ENCODE measurements around the gene ZSCAN5A. TPM values are rescaled to one million over a fixed set of nuclear protein-coding genes. Genes with fewer than 3 reads are reported as not detected.
"Not testable (repeated sequence)": the region's sequence is repeated elsewhere in the genome, so short reads cannot be mapped to it uniquely, and the experiment has no call there.

ZSCAN5A gene
- total RNA-seq, 2 donors from 2014 or later = 7.3 to 11.9 TPM

DNA sequence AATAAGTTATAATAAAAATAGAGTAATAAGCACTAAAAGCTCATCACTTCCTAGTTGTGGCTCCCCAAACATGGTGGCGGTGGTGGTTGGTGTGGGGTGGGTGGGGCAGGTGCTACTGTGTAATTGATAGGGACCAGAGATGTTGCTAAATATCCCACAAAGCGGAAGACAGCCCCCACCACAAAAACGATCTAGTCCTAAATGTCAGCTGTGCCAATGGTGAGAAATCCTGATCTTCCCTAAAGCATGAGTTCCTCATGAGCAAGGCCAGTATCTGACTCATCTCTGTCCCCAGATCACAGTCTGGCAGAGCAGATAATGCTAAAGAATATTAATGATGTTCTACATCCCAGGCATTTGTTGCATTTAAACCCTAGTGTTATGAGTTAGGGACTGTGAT is 44.0 kb downstream of the ZSCAN5A start:
- Histone ChIP-seq H3K36me3 (no peaks in the 10 kb centered on the region), H3K4me3 (no peak overlapping the region), H3K27ac (no peak overlapping the region), H3K4me1 (ENCODE audit: control insufficient read depth in 1 of 2, low read depth in 2 of 2) (no peaks in the 10 kb centered on the region), H3K27me3 (replicated peaks; ENCODE audit: insufficient read depth) (no peaks in the 10 kb centered on the region), H3K9me3 (no peaks in the 10 kb centered on the region)
- DNase-seq (ENCODE audit: low spot score) (no peak), ATAC-seq (ENCODE audit: insufficient number of reproducible peaks, low FRiP score, low read depth) (no peak)
- TF ChIP-seq, protein P1, sequence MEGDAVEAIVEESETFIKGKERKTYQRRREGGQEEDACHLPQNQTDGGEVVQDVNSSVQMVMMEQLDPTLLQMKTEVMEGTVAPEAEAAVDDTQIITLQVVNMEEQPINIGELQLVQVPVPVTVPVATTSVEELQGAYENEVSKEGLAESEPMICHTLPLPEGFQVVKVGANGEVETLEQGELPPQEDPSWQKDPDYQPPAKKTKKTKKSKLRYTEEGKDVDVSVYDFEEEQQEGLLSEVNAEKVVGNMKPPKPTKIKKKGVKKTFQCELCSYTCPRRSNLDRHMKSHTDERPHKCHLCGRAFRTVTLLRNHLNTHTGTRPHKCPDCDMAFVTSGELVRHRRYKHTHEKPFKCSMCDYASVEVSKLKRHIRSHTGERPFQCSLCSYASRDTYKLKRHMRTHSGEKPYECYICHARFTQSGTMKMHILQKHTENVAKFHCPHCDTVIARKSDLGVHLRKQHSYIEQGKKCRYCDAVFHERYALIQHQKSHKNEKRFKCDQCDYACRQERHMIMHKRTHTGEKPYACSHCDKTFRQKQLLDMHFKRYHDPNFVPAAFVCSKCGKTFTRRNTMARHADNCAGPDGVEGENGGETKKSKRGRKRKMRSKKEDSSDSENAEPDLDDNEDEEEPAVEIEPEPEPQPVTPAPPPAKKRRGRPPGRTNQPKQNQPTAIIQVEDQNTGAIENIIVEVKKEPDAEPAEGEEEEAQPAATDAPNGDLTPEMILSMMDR (IDR thresholded peaks at IDR 0.05) = no peak

DNA sequence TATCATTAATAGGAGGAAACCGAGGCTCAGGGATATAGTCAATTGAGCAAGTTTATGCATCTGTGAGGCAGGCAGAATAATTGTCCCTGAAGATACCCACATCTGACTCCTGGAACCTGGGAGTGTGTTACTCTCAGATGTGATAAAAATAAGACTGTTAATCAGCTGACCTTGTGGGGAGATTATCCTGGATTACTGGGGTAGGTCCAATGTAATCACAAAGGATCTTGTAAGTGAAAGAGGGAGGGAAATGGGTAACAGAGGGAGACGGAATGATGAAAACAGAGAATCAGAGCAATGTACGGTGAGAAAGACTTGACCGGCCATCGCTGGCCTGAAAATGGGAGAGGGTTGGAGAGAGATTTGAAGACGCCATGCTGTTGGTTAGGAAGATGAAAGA is 45.3 kb downstream of the ZSCAN5A start:
- DNase-seq (ENCODE audit: low spot score) (no peak), ATAC-seq (ENCODE audit: insufficient number of reproducible peaks, low FRiP score, low read depth) (no peak)
- Histone ChIP-seq H3K9me3 (no peaks in the 10 kb centered on the region), H3K4me1 (ENCODE audit: control insufficient read depth in 1 of 2, low read depth in 2 of 2) (no peaks in the 10 kb centered on the region), H3K27ac (no peak overlapping the region), H3K36me3 (no peaks in the 10 kb centered on the region), H3K4me3 (no peak overlapping the region), H3K27me3 (replicated peaks; ENCODE audit: insufficient read depth) (no peaks in the 10 kb centered on the region)
- TF ChIP-seq, protein P1 (IDR thresholded peaks at IDR 0.05) = no peak

DNA sequence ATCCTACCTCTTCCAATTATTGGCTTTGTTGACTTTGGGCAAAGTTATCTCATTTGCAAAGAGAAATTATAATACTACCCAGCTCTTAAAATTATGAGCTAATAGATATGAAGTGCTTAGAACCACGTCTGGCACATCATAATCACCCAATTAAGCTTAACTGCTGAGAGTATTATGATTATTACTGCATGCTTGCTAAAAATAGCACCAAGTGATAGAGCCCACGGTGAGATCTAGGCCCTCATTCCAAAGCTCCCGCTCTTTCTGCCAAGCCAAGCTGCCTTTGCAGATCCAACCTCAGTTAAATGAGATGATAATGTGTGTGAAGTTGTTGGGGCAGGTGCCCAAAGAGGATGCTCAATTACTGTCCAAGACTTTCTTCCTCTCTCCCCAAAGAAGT is 48.6 kb downstream of the ZSCAN5A start:
- Histone ChIP-seq H3K4me3 (no peak overlapping the region), H3K36me3 (no peaks in the 10 kb centered on the region), H3K4me1 (ENCODE audit: control insufficient read depth in 1 of 2, low read depth in 2 of 2) (no peaks in the 10 kb centered on the region), H3K9me3 (no peaks in the 10 kb centered on the region), H3K27me3 (replicated peaks; ENCODE audit: insufficient read depth) (no peaks in the 10 kb centered on the region), H3K27ac (no peak overlapping the region)
- ATAC-seq (ENCODE audit: insufficient number of reproducible peaks, low FRiP score, low read depth) = no peak
- TF ChIP-seq, protein P1 (IDR thresholded peaks at IDR 0.05) = no peak
- DNase-seq (ENCODE audit: low spot score) = no peak

DNA sequence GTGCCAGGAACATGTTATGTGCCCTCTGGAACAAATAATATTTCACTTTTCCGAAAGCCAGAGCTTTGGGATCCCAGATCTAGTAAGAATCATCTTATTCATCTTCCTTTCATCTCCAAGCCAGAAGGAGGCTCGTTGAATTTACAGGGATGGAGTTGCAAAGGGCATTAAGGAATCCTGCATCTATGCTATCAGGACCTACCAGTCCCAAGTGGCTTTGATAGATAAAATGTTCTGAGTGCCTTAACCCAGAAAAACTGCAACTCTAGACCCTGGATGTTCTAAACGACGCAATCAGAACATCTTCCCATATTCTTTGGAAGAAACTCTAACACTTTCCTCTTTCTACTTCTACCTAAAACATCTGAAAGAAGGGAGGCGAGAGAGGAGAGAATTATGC is 51.3 kb downstream of the ZSCAN5A start:
- H3K9me3 ChIP-seq = no peaks in the 10 kb centered on the region
- no peak overlapping the region for H3K27ac ChIP-seq
- H3K4me1 ChIP-seq (ENCODE audit: control insufficient read depth in 1 of 2, low read depth in 2 of 2) = no peaks in the 10 kb centered on the region
- no peak for ATAC-seq (ENCODE audit: insufficient number of reproducible peaks, low FRiP score, low read depth)
- TF ChIP-seq, protein P1 (IDR thresholded peaks at IDR 0.05) = no peak
- no peaks in the 10 kb centered on the region for H3K36me3 ChIP-seq
- DNase-seq (ENCODE audit: low spot score) = no peak
- H3K27me3 ChIP-seq (replicated peaks; ENCODE audit: insufficient read depth) = no peaks in the 10 kb centered on the region
- no peak overlapping the region for H3K4me3 ChIP-seq

DNA sequence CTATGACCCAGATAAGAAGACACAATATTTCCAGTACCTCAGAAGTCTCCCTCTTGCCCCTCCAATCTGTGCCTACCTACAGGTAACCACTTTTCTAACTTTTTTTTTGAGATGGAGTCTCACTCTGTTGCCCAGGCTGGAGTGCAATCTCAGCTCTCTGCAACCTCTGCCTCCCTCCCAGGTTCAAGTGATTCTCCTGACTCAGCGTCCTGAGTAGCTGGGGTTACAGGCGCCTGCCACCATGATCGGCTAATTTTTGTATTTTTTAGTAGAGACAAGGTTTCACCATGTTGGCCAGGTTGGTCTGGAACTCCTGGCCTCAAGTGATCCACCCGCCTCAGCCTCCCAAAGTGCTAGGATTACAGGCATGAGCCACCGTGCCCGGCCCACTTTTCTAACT is 52.7 kb downstream of the ZSCAN5A start:
- not testable (repeated sequence) for H3K9me3 ChIP-seq; H3K27me3 ChIP-seq (replicated peaks; ENCODE audit: insufficient read depth); H3K27ac ChIP-seq; ATAC-seq (ENCODE audit: insufficient number of reproducible peaks, low FRiP score, low read depth); DNase-seq (ENCODE audit: low spot score); H3K4me1 ChIP-seq (ENCODE audit: control insufficient read depth in 1 of 2, low read depth in 2 of 2); H3K36me3 ChIP-seq; H3K4me3 ChIP-seq

DNA sequence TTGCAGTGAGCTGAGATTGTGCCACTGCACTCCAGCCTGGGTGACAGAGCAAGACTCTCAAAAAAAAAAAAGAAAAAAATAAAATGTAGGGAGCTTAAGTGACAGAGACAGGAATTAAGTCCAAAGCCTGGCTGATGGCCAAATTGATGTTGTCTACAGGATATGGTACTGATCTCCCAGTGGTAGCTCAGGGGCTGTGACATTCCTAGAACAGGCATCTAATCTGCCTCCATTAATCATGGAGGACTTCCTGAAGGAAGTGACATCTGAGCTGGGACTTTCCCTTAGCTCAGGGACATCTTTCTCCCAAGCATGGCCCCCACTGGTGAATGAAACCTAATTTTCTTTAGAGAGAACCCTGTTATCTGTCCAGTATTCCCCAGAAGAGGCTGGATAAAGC is 53.5 kb downstream of the ZSCAN5A start:
- H3K27ac ChIP-seq = no peak overlapping the region
- H3K27me3 ChIP-seq (replicated peaks; ENCODE audit: insufficient read depth) = no peaks in the 10 kb centered on the region
- H3K4me1 ChIP-seq (ENCODE audit: control insufficient read depth in 1 of 2, low read depth in 2 of 2) = no peaks in the 10 kb centered on the region
- DNase-seq (ENCODE audit: low spot score) (no peak), ATAC-seq (ENCODE audit: insufficient number of reproducible peaks, low FRiP score, low read depth) (no peak)
- H3K4me3 ChIP-seq = no peak overlapping the region
- no peaks in the 10 kb centered on the region for H3K36me3 ChIP-seq
- H3K9me3 ChIP-seq = no peaks in the 10 kb centered on the region
- TF ChIP-seq, protein P1 (IDR thresholded peaks at IDR 0.05) = no peak
